ENCODE results near the gene ZFAND3.

- TF ChIP-seq POLR2A (IDR thresholded peaks at IDR 0.05) (no peak), POLR2AphosphoS5 (IDR thresholded peaks at IDR 0.05) (no peak), CTCF (IDR thresholded peaks at IDR 0.05) (no peak)
These were observed 2.7 kb upstream of the ZFAND3 start for GRCh38 chr6:37816599-37817375.
